ENCODE data around the gene ARHGEF9.
A peak's percentile ranks its signal among the peaks of the same experiment; 100 is the strongest.

ARHGEF9 gene

GRCh38 chrX:63758011-63758410, 27.0 kb downstream of the ARHGEF9 start:
- no peak for TF ChIP-seq CTCF (IDR thresholded peaks at IDR 0.05; ENCODE audit: extremely low read depth, missing control alignments)
- no peak for DNase-seq (ENCODE audit: low spot score)

- no peak for TF ChIP-seq CTCF (IDR thresholded peaks at IDR 0.05; ENCODE audit: extremely low read depth, missing control alignments)
- DNase-seq (ENCODE audit: low spot score) = no peak
These were observed 29.1 kb downstream of the ARHGEF9 start for GRCh38 chrX:63755892-63756291.

GRCh38 chrX:63754860-63755579, 30.0 kb downstream of the ARHGEF9 start:
- peak; percentile 77 for DNase-seq (ENCODE audit: low spot score)
- TF ChIP-seq CTCF (IDR thresholded peaks at IDR 0.05; ENCODE audit: extremely low read depth, missing control alignments) = no peak

- DNase-seq (ENCODE audit: low spot score) = no peak
- TF ChIP-seq CTCF (IDR thresholded peaks at IDR 0.05; ENCODE audit: extremely low read depth, missing control alignments) = no peak
These were observed 30.7 kb downstream of the ARHGEF9 start for GRCh38 chrX:63754136-63754859.

- TF ChIP-seq CTCF (IDR thresholded peaks at IDR 0.05; ENCODE audit: extremely low read depth, missing control alignments) = no peak
- no peak for DNase-seq (ENCODE audit: low spot score)
These were observed 33.5 kb downstream of the ARHGEF9 start for GRCh38 chrX:63751481-63751880.

GRCh38 chrX:63750811-63751210, 34.2 kb downstream of the ARHGEF9 start:
- TF ChIP-seq CTCF (IDR thresholded peaks at IDR 0.05; ENCODE audit: extremely low read depth, missing control alignments) = no peak
- no peak for DNase-seq (ENCODE audit: low spot score)

- no peak for DNase-seq (ENCODE audit: low spot score)
- no peak for TF ChIP-seq CTCF (IDR thresholded peaks at IDR 0.05; ENCODE audit: extremely low read depth, missing control alignments)
These were observed 37.7 kb downstream of the ARHGEF9 start for GRCh38 chrX:63747331-63747730.

Measured in GM20000 (cell line).